Erythroblast (primary cell): ENCODE data around the gene SP3.

Experiments used
- GATA1 ChIP-seq: IDR thresholded peaks from 2 replicates; pipeline ENCODE4 v1.6.1; 2011; ENCODE audit warnings: low read depth, mild to moderate bottlenecking, control low read depth, low read length, moderate library complexity
- POLR2A ChIP-seq: IDR thresholded peaks from 2 replicates; pipeline ENCODE4 v1.6.1; 2011; ENCODE audit warnings: mild to moderate bottlenecking, low read length

- no peak for TF ChIP-seq POLR2A
- TF ChIP-seq GATA1: no peak
Observed at GRCh38 chr2:173972636-173973035, 7.5 kb upstream of the SP3 start.
